SK-N-SH treated with all-trans-retinoic acid at 6 μM for 48 hours (cell line): ENCODE results near the gene GRIK2.

Source experiments
- PATZ1 ChIP-seq: fragments of 250-450 bp; sonication (Bioruptor Pico); IDR thresholded peaks from 2 replicates; pipeline ENCODE4 v1.8.0; 2020; ENCODE audit warnings: mild to moderate bottlenecking, moderate library complexity, borderline replicate concordance
- RARB ChIP-seq: fragments of 250-450 bp; sonication (Bioruptor Pico); IDR thresholded peaks from 2 replicates; pipeline ENCODE4 v1.8.0; 2021; ENCODE audit warnings: mild to moderate bottlenecking, moderate library complexity
- TCF4 ChIP-seq: fragments of 250-450 bp; sonication (Bioruptor Pico); IDR thresholded peaks from 2 replicates; pipeline ENCODE4 v1.8.0; 2021; ENCODE audit warnings: mild to moderate bottlenecking, moderate library complexity, borderline replicate concordance
- TSHZ2 ChIP-seq: fragments of 250-450 bp; sonication (Bioruptor Pico); IDR thresholded peaks from 2 replicates; pipeline ENCODE4 v1.5.0; 2020; ENCODE audit warnings: mild to moderate bottlenecking, moderate library complexity
- ZFP3 ChIP-seq: fragments of 250-450 bp; sonication (Bioruptor Pico); IDR thresholded peaks from 2 replicates; pipeline ENCODE4 v1.5.0; 2020; ENCODE audit warnings: mild to moderate bottlenecking, moderate library complexity
- ZNF565 ChIP-seq: fragments of 450-650 bp; formaldehyde crosslinking; conservative IDR thresholded peaks from 2 replicates; pipeline ENCODE4 v1.5.0; 2020; ENCODE audit warnings: low read depth, mild to moderate bottlenecking, moderate library complexity
- ZNF70 ChIP-seq: fragments of 450-650 bp; formaldehyde crosslinking; IDR thresholded peaks from 2 replicates; pipeline ENCODE4 v1.5.0; 2020; ENCODE audit warnings: mild to moderate bottlenecking, moderate library complexity

GRCh38 chr6:101433141-101433540 is 39.6 kb downstream of the GRIK2 start:
- no peak for TF ChIP-seq RARB (CRISPR knock-in tag)
- TF ChIP-seq PATZ1: no peak
- TF ChIP-seq ZNF565 (CRISPR knock-in tag): no peak
- TF ChIP-seq TCF4 (CRISPR knock-in tag): no peak
- TF ChIP-seq ZNF70 (CRISPR knock-in tag): no peak
- no peak for TF ChIP-seq ZFP3 (CRISPR knock-in tag)
- TF ChIP-seq TSHZ2: no peak
